GM19372 (cell line): ENCODE results near the gene SMARCA2.

Experiments
- ATAC-seq: cut with Tn5 transposase; IDR thresholded peaks from one replicate; pipeline ENCODE4 v1.9.1; 2021; ENCODE audit warnings: mild to moderate bottlenecking, low read depth, moderate library complexity; ENCODE audit not compliant: unreplicated experiment

The SMARCA2 gene

DNA sequence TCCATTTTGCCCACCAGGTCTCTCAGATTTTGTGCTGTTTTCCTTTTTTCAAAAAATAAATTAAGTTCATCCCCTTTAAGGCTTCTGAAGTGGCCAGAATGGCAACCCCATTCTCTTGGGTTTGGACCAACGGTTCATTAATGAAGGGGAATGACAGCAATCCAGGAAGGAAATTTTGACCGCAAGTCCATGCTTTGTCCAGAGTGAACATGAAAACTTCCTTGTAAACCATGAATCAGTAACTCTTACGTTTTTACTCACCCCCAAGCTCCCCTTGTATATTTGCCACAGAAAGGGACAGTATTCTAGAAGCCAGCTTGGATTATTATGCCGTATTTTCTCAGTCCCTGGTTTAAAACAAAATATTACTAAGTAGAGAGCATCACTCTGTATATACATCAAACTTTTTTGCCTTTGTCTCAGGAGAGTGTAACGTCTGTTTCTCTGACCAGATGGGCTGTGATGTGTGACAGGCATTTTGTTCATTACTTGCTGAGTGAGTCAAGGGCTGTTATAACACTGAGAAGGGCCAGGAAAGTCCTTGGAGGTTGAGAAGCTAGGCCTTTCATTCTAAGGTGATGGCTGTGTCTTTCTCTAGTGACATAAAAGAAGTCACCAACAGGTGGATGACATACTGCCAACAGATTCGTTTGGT, 148.2 kb downstream of the SMARCA2 start:
- no peak for ATAC-seq

- ATAC-seq = no peak
These were observed 149.1 kb downstream of the SMARCA2 start for GRCh38 chr9:2164268-2164667.

DNA sequence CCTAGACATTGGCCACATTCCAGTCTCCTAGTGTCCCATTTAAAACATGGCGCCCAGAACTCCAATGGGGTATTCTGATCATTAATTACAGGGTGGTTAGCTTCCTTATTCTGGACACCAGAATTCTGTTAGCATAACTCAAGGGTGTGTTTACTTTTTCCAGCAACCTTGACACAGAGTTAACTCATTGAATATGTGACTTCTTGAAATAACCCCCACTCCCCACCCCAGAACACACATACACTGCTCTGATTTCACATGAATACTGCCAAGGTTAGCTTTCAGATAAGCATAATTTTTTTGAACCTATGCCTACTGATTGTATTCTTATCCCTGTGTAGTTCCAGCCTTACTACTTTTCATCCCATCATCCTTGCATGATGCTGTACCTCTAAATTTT, 151.1 kb downstream of the SMARCA2 start:
- ATAC-seq = no peak

DNA sequence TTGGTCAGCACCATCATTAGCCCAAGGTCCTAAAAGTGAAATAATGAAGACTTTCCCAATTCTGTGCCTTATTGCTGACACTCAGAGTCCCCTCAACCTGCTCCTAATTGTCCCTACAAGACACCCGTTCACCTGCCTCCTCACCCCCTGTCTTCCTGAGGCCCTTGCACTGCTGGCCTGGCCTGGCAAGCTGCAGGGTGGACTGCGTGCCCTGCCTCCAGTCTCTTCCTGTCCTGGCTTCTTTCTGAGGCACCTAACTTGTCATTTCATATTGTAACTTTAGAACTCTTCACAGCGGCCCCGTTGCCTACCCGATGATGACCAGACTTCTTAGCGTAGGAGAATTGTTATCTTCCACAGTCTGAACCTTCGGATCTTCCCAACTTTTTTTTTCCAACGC, 153.9 kb downstream of the SMARCA2 start:
- no peak for ATAC-seq

- no peak for ATAC-seq
These were observed 155.6 kb downstream of the SMARCA2 start for GRCh38 chr9:2170722-2171121.

DNA sequence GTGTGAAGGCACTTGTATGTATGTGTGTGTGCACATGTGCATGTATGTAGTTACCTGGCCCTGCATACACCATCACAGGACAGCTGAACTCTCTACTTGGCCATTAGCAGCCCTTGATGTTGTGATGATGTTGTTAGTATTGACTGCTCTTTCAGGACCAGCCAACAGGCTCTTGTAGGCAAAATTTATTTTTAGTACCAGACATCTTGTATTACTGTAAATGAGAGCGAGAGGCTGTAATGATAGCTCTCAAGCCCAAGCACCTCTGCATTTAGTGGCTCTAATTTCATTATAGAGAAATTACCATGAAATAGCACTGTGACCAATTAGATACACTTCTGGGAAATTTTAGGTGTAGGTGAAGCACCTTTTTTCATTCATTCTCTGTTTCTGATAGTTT, 158.0 kb downstream of the SMARCA2 start:
- no peak for ATAC-seq

DNA sequence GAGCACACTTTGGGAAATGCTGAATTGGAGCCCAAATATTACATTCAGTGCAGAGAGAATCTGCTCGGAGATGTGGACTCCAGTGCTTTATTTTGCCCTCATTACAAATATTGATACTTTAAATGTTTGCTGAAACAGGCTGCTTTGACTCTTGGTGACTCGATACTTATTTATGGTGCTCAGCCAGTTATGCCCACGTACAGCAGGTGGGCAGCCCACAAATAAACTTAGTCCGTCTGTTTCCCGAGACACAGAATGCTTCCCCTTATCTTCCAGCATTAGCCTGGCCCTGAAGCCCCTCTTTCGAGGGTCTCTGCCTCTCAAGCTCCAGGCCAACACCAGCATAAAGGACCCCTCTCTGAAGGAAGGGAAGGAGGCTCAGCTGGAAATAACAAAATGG, 158.7 kb downstream of the SMARCA2 start:
- ATAC-seq = no peak

- ATAC-seq = no peak
These were observed 159.2 kb downstream of the SMARCA2 start for GRCh38 chr9:2174306-2174705.

DNA sequence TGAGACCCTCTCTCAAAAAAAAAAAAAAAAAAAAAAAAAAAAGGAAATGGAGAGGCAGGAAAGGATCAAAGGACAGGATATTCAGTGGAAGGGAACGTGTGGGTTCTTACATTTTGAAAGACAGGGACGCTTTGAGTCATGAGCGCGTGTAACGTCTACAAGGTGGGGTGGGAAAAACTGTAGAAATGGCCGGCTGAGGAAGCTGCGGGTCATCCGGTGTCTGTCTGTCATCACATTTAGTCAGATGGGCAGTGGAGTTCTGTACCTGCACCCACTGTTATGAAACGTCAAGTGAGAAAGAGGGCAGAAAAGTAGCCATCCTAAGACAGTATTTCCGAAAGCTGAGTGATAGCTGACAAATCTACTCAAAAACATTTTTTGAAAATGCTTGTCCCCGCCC, 159.8 kb downstream of the SMARCA2 start:
- no peak for ATAC-seq

- ATAC-seq = no peak
These were observed 162.0 kb downstream of the SMARCA2 start for GRCh38 chr9:2177121-2177520.

- no peak for ATAC-seq
These were observed 163.0 kb downstream of the SMARCA2 start for GRCh38 chr9:2178034-2178734.

DNA sequence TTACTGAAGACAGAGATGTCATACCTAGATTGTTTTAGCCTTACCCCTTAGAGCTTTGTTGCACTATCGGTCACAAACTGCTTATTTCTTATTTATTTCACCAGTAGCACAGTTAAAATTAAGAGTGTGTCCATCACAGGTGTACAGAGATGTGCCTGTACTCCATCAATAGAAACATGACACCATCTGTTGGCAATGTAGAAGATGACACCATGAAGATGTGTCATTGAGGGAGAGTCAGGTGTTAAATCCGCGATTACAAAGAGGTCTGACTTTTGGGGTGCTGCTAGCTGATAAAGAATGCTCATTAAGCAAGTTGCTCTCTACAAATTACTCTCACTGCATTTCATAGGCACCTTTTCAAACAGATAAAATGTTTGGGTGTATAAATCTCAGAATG, 164.4 kb downstream of the SMARCA2 start:
- no peak for ATAC-seq

- no peak for ATAC-seq
These were observed 165.0 kb downstream of the SMARCA2 start for GRCh38 chr9:2180154-2180553.

- ATAC-seq = no peak
These were observed 165.6 kb downstream of the SMARCA2 start for GRCh38 chr9:2180704-2181103.

DNA sequence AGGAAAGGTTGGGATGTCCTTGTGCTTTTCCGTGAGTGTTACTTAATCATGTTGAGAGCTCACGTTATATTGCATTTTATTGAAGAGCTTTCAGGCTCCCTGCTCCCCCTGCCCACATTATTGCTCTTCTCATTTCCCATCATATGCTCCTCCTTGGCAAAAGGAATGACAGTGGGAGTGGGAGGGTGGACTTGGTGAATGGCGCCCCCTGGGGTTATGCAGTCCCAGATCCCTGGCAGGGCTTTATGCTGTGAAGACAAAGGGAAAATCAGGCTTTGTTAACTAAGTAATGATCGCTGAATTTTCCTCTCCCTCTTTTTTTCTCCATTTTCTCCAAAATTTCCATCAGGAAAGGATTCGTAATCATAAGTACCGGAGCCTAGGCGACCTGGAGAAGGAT, 166.6 kb downstream of the SMARCA2 start:
- no peak for ATAC-seq

- no peak for ATAC-seq
These were observed 175.9 kb downstream of the SMARCA2 start for GRCh38 chr9:2190939-2191608.

GRCh38 chr9:2191609-2191972, 176.4 kb downstream of the SMARCA2 start:
- ATAC-seq = no peak

DNA sequence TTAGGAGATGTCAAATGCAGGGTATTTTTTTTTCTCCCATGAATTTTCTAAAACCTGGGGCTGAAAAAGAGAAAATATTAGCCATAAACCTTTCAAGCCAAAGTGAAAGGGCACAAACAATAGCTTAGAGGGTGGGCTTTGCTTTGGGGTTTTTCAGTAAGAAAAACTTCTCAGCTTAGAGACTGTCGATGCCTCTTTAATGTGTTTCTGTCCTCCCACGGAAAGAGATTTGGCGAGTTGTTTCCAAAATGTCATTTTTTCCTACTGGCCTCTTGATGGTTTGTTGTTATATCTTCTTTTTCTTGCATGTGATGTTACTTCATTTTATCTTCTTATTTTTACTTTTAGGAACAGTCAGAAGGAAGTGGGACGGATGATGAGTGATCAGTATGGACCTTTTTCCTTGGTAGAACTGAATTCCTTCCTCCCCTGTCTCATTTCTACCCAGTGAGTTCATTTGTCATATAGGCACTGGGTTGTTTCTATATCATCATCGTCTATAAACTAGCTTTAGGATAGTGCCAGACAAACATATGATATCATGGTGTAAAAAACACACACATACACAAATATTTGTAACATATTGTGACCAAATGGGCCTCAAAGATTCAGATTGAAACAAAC, 177.3 kb downstream of the SMARCA2 start:
- ATAC-seq = no peak

DNA sequence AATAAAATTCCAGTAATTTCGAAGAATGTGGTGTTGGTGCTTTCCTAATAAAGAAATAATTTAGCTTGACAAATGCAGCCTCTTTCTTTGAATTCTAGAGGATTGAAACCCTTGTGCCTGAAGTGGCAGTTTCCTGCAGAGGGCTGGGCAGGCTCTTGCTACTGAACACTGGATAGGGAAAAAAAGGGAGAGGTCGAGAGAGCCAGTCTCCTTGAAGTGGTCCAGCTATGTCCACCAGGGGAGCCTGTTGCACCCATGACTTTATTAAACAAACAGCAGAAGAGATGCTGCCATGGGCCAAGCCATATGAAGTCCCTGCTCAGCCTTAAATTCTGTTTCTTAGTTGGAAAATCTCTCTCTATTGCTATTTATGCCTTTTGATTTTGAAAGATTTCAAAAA, 178.4 kb downstream of the SMARCA2 start:
- no peak for ATAC-seq

- ATAC-seq = no peak
These were observed 180.1 kb downstream of the SMARCA2 start for GRCh38 chr9:2195211-2195610.

DNA sequence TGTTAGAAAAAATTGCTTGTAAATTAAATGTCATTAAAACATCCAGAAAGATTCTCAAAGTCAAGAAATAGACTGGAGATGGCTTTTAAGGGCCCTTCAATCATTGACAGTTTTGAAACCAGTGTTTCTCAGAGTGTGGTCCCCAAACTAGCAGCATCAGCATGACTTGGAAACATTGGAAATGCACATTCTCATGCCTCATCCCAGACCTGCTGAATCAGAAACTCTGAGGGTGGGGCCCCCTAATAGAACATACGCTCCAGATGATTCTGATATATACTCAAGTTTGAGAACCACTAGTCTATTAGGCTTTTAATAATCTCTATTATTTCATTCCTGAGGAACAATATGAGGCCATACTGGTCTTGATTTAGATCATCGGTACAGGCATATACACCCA, 181.6 kb downstream of the SMARCA2 start:
- ATAC-seq = no peak
